Stimulated activated CD8-positive, alpha-beta memory T cell treated with anti-CD3 and anti-CD28 coated beads, Interleukin-4, amount 100 ng/mL, for 4 hours (primary cell): ENCODE data around the gene PCDH9.

Experiments used
- DNase-seq, 2 donors: peaks; one replicate each; pipeline ENCODE4 v3.0.0-alpha.2; 2020; ENCODE audit warnings: low read depth in 2 of 2, low spot score in 1 of 2

PCDH9 gene

DNA sequence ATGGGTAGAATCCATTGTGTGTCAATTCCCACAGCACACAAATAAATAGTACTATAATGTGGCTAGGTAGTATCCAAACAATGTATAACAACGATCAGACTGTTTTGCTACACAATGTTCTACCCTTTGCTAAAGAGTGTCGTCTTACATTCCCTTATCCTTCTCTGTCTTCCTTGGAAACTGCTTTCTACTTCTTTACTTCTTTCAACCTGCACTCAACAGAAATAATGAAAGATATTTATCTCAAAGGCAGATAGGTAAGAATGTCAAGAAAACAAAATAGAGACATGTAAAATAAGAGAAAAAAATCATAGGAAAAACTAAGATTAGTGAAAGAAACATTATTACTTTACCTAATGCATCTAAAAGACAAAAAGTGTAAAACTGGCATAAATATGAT lies 814.7 kb downstream of the PCDH9 start:
- DNase-seq: no peak

DNA sequence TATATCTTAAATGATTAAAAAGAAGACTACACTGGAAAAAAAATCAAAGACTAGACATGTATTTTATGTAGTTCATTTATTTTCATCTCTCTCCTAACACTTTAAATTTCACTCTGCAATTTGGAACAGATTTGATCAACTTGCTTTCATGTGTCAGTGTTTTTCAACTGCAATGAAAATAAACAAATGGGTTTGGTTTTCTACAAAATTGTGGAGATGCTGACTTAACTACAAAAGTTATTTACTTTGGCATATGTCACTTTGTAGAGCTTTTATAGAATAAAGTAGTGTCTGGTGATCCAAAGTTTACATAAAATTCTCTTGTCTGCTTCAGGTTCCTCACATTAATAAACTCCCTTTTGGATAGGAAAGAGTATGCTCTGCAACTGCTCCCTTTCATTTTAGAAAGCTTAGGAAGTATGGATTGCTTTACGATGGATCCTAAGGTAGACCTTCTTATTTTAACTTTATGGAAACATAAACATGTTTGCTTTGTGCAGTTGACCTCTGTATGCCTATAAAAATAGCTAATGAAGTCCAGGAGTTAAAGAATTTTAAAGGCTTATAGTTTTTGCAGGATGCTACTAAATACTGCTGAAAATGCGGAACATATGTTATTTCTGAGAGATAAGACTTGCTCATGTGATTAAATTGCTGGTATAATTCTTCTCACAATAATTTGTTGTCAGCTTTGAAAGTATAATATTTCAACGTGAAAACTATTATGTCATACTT lies 815.9 kb downstream of the PCDH9 start:
- no peak for DNase-seq

DNA sequence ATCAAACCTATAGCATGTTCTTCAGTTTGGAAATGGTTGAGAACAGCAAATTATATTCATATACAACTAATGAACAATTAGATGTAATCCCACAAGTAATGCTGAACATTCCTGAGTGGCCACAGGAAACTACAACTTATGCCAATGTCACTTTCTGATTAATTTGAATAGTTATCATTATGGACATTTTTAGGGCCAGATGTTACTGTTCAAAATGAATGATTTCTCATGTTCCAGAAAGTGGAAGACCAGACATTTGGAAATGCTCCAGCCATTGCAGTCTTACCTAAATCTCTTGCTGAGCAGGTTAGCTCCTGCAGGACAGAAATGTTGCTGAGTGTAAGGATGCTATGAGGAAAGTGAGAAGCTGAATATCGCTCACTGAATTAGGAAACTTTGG lies 819.8 kb downstream of the PCDH9 start:
- no peak for DNase-seq

DNA sequence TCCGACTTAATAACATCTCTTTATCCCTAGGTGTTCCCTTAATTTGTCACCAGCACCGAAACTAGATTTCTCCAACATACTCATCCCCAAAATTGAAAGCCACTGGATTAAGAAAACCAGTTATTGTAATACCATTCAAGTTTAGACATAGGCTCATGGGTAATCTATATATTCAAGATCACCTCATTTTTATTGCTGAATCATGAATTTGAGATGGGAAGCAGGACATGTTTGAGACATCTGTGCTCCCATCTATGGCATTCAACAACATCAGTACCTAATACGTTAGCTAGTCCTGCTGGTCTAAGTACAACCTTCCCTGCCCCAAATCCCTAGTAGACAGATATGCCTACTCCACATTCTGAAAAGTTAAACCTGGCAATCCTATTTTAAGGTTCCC lies 820.6 kb downstream of the PCDH9 start:
- DNase-seq: no peak

DNA sequence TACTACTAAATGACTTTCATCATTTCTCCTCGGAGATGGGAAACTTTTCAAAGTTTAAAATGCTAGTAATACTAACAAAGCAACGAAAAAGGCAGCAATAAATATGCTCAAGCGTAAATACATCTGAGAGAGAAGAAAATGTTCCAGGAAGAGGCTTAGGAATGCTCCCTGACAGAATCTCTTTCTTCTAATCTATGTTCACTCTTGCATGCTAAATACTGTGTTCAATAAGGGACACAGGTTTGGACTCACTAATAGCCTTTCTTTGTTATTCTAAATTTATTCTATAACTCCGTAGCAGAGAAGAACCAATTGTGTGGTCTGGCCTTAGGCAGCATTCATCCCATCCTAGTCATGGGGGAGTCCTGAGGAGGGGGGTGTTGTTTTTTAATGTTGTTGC lies 823.0 kb downstream of the PCDH9 start:
- DNase-seq: no peak

DNA sequence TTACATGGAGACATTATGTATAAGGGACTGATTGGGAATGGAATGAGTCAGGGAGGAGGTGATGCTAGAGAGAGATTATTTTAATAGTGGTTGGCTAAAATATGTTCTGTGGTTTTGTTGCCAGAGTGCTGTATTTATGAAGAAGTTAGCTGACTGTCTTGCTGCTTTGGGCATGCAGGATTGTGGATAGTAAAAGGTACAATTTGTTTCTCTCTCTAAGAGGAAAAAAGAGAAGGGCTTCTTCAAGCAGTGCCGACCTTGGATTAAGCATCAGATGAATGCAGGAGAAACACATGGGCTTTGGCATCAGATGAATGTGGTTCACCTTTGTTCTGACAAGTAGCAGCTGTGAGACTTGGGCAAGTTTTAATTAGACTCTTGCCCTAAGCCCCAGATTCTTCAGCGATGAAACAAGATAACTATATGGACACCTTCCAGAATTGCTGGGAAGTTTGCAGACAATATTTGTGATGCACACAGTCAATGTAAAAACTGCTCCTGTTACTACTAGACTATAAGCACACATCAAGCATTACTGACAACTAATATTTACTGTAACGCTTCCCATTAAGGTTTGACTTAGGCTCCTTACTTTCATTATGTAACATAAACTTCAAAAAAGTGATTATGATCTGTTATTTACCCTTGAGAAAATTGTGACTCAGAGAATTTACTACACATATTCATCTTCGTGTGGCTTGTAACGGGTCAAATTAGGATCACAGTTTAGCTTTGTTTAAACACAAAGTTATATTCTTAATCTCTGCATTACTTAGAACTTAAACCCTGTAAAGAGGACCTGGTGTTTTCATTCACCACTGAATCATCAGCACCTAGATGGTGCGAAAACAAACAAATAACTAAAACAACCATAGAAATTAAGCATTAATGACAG lies 824.0 kb downstream of the PCDH9 start:
- no peak for DNase-seq

DNA sequence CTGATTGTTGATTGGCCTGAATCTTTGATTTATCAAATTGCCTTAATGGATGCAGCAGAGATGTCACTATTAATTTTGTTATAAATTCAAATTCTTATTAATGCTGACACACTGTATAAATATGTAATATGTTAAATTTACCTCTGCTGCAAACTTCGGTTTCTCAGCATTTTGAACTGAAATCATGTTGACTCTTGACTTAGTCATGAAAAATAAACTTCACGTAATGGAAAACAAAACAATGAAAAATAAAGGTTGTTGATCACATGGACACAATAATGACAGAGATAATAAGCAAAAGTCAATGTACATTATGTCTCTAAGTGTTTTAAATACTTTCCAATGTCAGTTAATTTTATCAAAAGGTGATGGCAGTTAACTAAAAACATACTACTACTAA lies 827.6 kb downstream of the PCDH9 start:
- no peak for DNase-seq

DNA sequence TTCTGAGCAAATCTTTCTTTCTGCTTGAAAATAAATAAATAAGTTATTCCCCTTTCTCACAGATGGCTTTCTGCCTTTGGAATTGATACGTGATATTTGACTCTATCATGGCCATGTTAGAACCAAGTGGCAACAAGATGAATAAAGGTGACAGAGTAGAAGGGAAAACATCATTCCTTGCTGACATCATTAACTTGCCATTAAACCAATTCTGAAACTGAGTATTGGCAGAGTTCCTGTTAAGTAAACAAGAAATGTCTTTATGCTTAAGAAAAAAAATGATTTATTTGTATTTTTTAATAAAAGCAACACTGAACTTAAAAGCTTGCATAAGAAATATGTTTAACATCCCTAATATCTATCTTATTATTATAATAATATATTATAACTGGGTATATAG lies 828.1 kb downstream of the PCDH9 start:
- no peak for DNase-seq

DNA sequence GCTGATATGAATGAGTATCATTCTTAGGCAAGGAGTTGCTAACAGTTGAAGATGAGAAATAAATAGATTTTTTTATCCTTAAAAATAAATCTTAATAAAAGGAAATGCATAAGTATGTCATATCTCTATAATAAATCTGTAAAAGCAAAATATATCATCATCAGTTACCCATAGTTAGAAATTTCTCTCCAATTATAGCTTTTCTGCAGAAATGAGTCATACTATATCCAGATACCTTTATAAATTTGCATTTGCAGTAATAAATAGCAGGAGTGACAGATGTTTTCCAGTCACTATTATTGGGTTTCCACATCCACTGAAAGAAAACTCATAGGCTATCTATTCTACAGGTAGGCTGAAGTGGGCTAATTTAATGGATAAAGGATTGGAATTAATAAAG lies 829.8 kb downstream of the PCDH9 start:
- DNase-seq: no peak

DNA sequence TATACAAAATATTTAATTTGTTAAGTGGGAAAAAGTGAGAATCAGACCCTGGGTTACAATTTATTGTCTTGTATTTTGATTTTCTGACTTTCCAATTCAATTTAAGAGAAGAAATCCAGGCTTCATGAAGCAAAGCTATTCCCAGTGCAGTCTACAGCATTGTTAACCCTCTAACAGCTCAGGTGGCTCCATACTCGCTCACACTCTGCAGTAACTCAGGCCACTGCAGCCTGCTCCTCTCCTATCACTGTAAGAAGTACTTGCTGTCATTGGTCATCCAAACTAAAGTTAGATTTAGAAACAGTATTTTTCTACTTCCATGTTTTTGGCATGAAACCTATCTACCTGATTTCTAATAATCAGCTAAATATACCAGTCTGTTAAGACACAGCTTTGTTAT lies 830.3 kb downstream of the PCDH9 start:
- DNase-seq: no peak

DNA sequence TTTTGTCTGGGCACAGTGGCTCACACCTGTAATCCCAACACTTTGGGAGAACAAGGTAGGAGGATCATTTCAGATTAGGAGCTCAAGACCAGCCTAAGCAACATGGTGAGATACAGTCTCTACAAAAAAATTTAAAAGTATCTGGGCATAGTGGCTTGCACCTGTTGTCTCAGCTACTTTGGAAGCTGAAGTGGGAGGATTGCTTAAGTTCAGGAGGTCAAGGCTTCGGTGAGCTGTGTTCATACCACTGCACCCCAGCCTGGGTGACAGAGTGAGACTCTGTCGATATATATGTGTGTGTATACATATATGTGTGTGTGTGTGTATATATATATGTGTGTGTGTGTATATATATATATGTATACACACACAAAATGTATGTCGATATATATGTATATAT lies 833.0 kb downstream of the PCDH9 start:
- DNase-seq: no peak

DNA sequence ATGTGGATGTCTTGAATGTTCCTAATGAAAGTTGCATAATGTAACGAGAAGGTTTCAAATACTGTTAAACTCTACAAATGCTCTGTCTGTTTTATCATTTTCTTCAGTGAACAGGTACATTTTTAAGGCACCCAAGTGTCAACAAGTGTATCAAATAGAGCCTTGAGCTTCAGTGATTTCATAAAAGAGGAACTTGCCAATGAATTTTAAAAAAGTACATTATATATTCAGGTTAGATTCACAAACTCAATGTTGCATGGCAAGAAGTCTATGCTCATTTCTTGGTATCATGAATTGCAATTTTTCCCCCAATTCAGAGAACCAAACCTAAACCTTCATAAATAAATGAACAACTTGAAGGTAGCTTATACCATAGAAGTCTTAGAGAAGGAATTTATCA lies 838.8 kb downstream of the PCDH9 start:
- DNase-seq: no peak

DNA sequence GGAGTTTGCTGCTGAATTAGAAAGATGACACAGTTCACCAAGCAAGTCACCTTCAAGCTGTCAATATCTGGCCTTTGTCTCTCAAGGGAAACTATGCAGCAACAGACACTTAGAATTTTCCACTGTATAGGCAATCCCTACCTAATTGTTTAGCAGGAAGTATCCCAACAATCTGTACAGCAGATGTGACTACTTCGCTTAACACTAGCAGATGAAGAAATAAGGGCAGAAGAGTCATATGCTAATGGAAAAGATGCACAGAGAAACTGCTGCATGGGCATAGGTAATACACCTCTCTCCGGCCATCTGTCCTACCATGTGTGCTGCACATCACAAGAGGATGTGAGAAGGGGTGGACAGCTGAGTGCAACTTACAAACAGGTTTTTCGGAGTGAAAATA lies 851.2 kb downstream of the PCDH9 start:
- DNase-seq: no peak

DNA sequence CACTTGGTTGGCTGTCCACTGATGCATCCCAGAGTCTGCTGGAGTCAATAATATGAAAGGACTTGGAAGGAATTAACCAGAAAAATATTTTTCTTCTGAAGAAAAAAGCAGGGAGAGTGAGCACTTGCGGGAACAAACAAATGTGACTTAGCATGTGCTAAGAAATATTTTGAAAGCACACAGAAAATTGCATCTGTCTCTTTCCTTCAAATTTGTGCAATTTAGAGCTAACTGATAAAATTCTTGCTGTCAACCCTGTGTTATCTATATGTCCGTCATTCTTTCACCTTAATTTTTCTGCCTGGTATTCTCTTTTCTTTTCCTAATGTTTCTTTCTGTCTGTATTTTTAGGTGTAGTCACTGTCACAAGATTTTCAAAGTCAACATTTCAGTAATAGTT lies 852.6 kb downstream of the PCDH9 start:
- no peak for DNase-seq

DNA sequence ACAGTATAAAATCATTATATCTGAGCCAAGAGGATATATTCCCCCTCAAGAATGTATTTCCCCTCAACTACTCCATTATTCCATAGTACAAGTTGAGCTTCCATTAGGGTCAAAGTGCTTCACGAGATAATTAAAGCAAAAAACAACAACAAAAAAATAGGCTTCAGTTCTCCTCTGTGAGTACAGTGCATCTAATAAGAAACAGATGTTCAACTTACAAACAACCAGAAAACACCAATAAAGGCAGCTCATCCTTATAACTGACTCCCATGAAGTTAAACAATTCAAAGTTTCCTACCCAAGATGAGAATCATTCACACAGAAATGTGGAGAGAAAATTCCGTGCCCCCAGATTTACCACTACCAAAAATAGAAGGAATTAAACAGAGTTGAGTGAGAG lies 854.4 kb downstream of the PCDH9 start:
- no peak for DNase-seq

DNA sequence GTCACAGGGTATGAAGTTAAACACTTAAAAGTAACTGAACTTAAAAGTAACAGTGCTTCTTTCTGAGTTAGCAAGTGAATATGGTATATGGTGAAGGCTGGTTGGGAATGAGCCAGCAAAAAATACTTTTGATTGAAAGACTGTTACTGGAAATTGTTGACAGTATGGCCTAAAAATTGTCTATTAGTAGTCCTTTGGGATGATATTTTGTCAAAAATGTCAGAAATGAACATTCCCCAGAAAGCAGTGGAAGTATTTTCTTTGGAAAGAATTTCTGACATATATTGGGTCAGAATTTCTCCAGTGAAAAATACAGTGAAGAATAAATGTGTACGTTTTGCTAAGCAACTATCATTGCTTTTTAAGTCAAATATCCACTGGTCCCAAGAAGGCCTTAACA lies 860.5 kb downstream of the PCDH9 start:
- no peak for DNase-seq

DNA sequence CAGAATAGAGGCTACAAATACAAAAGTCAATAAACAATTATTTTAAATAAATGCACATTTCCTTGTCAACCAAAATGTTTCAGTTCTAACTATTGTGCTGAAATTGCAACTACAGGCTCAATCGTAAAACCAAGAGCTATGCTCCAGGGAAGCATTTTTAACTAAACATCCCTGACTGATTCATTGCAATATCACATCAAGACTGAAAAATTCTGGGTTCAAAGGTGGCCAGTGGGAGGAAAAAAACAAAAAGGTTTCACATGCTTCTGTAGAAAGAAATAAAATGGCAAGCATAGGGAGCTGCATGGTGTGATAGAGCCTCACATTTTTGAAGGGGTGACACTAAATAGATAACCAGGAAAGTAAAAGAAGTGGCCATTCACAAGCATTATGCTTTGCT lies 862.8 kb downstream of the PCDH9 start:
- DNase-seq: no peak

DNA sequence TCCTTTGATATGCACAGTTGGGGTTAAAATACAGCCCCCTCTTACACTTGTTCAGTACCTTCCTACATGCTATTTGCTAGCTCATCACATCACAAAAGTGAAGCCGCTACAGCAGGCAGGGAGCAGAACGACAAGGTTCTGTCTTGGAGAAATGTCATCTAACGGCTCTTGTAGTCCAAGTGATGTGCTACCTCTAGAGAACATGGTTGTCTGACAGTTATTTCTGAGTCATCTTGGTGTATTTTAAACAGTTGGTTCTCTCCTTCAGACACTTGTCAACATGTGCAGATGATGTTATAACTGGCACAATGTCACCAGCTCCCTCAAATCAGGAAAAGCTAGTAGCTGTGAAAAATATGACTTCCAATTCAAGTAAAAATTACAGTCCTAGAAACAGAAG lies 865.0 kb downstream of the PCDH9 start:
- no peak for DNase-seq

DNA sequence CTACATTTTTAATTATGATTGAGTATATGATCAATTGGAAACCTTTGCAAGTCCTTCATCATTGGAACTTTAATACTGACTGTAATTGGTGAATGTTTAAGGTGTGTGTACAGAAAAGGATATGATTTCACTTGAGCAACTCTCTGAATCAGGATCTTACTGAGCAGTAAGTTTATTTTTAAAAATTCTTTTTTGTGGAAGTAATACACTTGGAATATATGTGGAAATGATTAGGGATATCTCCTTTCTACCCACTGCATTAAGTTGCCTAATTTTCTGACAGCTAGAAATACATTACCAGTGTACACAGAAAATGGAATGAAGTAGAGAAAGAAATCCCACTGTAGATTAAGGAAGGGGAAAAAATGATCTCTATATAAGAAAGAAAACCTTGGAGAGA lies 865.8 kb downstream of the PCDH9 start:
- no peak for DNase-seq

DNA sequence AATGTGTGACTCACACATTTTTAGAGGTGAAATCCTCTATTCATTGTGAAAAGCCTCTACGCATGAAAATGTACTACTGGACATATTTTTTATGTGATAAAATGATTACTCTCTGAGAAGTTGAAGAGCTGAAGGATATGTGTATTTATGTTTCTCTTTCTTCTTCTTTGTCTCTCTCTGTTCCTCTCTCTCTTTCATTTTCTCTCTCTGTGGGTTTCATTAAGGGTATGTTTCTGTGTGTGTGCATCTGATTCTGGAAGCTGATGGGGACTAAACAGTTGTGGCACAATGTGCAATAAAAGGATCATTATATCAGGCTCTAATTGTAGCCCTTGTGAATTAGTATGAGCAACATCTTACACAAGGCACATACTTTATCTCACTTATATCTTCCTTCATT lies 867.7 kb downstream of the PCDH9 start:
- DNase-seq: no peak

DNA sequence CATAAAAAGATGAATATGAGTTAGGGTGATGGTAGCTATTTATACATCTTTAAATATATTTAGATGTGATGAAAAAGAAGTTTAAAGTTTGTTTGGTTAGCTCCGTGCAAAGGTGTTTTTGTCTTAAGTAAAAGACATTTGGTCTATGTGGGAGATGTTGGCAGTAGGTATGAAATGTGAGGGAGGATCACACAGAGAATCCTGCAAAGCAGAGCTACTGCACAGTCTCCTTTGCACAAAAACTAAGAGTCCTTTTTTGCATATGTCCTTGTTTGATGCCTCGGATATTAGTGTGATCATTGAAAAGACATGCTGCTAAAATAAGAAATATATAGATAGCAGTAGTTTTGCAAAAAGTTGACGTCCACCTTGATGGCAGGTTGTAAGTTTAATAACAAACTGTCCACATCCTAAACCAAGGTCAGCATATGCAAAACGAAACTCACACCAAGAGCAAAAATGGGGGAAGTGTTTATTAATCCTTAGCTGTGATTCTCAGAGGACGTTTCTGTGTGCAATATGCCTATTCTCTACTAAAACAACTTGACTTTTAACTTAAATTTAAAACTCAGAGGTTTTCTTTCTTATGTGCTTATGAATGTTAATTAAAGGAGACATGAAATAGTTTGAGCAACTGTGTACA lies 870.1 kb downstream of the PCDH9 start:
- DNase-seq: no peak

DNA sequence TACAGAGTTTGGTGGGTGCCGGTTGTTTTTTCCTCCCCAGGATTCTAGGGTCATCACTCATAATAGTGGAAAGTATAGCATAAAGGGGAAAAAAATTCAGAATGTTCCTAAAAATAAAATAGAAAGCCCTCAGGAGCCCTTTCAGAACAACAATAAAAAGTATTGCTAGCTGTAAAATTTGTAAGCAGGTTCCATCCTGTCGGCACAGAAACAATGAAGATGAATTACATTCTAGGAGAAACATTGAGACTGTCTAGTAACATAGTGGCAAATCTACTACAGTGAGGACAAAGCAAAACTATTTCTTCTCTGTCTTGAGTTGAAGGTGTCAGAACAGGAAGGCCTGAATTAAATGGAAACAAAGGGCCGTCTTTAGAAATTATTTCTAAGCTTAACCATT lies 870.7 kb downstream of the PCDH9 start:
- DNase-seq: no peak
